Mammary epithelial cell (primary cell): ENCODE measurements around the gene ORAI3.

Experiments
- CTCF ChIP-seq, 2 donors: IDR thresholded peaks in 1 of 2; conservative IDR thresholded peaks in 1 of 2; 2 replicates each; pipeline ENCODE4 v1.5.1; 2011 to 2012; ENCODE audit warnings: inconsistent platforms in 2 of 2, low read length in 2 of 2, mild to moderate bottlenecking in 2 of 2, control low read depth in 1 of 2, low read depth in 1 of 2; ENCODE audit not compliant: insufficient read depth in 1 of 2; ENCODE audit errors: extremely low read depth in 1 of 2
- EZH2 ChIP-seq: IDR thresholded peaks from 2 replicates; pipeline ENCODE4 v1.6.1; 2012; ENCODE audit warnings: low read length, inconsistent platforms, borderline replicate concordance

GRCh38 chr16:30914830-30915229, 34.0 kb upstream of the ORAI3 start:
- TF ChIP-seq CTCF (conservative IDR thresholded peaks at IDR 0.05 in 1 of 2, IDR thresholded peaks at IDR 0.05 in 1 of 2; ENCODE audit: extremely low read depth in 1 of 2, insufficient read depth in 1 of 2, low read depth in 1 of 2, low read length in 2 of 2) (no peak), EZH2 (no peak)
